Measurements from ENCODE around the gene ATG4C. TPM values are rescaled to one million over a fixed set of nuclear protein-coding genes. Genes with fewer than 3 reads are reported as not detected.

The ATG4C gene
- polyA plus RNA-seq, 1 donor: 7.9 TPM

DNA sequence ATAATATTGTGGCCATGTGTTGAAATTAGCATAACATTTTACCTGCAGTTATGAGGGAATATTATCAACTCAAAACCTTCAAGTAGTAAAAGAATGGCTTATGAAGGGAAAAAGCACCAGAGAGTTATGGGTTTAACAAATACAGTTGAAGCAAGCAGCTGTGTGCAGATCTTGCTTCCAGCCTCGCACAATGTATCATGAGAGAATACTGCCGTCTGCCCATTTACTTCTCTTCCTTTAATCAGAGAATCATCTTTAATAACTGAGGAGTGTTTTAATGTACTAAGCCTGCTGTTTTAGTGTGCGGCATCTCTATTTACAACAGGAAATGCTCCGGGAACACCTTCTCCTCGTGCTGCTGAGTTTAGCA lies 120.9 kb downstream of the ATG4C start:
- no peak for DNase-seq (ENCODE audit: low read depth)

DNA sequence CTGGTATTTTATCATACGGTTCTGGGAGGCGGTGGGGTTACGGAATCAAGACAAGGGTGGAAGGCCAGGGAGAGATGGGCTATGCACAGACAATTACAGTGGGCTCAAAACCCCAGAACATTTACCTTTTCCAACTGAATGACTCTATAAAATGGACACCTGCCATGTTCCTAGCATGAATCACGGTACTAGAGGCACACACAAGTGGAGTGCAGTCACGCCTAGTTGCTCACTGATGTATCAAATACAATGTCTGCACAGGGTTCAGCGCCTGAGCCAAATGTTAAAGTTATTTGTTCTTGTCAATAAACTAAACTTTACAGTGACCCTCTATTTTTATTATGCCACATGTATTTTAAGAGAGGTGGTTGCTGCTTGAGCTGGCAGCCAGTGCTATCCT lies 121.4 kb downstream of the ATG4C start:
- DNase-seq (ENCODE audit: low read depth): no peak

DNA sequence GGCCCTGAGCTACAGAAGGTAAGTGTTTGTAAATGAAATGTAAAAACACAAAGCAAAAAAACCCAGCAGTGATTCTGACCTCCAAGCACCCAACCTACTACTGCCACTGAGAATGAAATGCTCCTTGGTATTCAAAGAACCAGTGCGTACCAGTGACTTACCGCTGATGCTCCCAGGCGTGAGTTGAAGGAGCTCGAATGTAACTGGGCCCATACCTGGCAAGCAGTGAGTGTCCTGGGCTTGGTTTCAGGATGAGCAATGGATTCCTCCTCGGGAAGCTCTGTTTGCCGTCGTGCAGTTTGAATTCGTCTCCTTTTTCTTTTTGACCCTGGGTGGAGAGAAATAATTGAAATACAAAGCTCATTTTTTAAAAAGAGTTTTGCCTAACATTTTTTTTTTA lies 121.9 kb downstream of the ATG4C start:
- no peak for DNase-seq (ENCODE audit: low read depth)

DNA sequence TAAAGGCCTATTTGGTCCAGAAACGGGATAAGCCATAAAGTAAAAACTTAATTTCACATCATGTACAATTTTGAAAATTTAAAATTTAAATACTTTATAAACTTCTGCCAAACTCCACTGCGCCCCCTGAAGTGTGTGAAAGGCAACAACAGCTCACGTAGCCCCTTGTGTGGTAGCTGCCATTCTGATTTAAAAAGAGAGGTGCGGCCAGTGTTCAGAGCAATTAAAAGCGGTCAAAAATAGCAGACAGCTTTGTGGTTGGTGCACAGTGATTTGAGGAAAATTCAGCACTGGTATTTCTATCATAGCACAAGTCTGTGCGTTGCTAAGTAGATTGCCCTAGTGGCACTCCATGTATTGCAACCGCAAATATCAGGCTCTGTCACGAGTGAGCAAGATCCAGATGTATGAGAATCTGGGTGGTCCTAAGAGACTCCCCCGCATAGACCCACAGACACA lies 122.5 kb downstream of the ATG4C start:
- DNase-seq (ENCODE audit: low read depth): no peak

DNA sequence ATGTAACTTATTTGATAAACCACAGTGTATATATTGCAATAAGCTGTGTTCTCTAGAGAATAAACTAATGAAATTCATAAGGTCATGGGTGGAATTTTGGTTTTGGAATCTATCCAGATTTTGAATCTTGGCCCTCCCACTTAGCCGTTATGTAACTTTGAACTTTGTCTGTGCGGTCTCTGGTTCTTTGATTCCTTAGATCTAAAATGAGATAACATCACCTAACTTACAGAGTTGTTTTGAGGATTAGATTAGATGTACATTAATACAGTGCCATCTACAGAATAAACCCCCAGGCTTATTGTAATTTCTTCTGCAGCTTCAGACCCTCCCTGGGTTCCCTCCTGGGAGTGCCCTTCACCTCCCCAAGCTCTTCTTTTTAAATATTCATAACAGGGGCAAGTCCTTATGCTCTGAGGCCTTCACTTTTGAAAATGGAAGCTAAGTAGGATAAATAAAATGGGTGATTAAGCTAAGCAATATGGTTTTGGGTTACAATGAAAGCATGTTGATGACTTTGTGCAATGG lies 124.3 kb downstream of the ATG4C start:
- DNase-seq (ENCODE audit: low read depth): no peak

DNA sequence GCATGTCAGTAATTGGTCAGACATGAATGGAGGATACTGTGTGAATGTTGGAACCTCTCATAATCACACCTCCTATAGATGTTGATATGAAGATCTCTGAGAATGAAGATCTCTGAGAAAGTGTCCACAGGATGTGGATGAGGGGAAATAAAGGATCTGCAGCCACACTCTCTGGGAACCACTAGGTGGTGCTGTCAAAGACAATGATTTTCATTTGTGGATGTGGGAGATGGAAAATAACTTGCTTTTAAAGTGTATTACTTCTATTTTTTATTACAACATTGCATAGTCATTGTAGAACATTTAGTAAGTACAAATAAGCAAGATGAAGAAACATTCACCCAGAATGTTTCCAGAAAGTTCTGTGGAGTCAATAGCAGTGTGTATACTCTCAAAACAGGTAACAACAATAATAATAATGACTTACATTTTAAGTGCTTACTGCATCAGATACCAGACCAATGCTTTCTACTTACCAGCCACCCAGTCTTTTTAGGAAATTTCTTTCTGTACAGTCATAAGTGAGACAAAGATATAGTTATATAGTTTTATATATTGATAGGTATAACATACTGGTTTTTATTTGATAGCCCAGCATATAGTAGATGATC lies 128.2 kb downstream of the ATG4C start:
- DNase-seq (ENCODE audit: low read depth): no peak

Other genes with a start within 250 kb of the ATG4C start
- gene ANGPTL3, start 186.6 kb upstream of the ATG4C start, polyA plus RNA-seq (ENCODE audit: insufficient read length): 0.30 TPM
- gene DOCK7, start 95.7 kb upstream of the ATG4C start, polyA plus RNA-seq (ENCODE audit: insufficient read length): 33.4 TPM